Tibial artery (tissue), 4 donors: ENCODE results near the gene TRNAU1AP.

Experiments
- DNase-seq, 2 donors: peaks; one replicate each; pipeline ENCODE4 v3.0.0-alpha.2; 2019
- H3K27ac ChIP-seq, 2 donors: fragments of 200-600 bp; sonication (generic) in 1 of 2; 1 replicate in 1 of 2; 2 replicates in 1 of 2; pipeline ENCODE4 v1.5.1; 2018 to 2019; ENCODE audit warnings: mild to moderate bottlenecking in 1 of 2
- H3K27me3 ChIP-seq, 2 donors: fragments of 200-600 bp; sonication (generic) in 1 of 2; one replicate each; pipeline versions ENCODE4 v1.5.1 to v1.6.0; 2016 to 2019
- H3K36me3 ChIP-seq, 3 donors: fragments of 200-600 bp; sonication (generic) in 2 of 3; one replicate each; pipeline ENCODE4 v1.5.1; 2016 to 2019; ENCODE audit warnings: mild to moderate bottlenecking in 2 of 3
- H3K4me1 ChIP-seq, 4 donors: fragments of 200-600 bp; sonication (generic) in 2 of 4; 1 replicate in 3 of 4; 2 replicates in 1 of 4; pipeline ENCODE4 v1.5.1; 2016 to 2019
- H3K4me3 ChIP-seq, 2 donors: fragments of 200-600 bp; sonication (generic) in 1 of 2; 1 replicate in 1 of 2; 2 replicates in 1 of 2; pipeline ENCODE4 v1.5.1; 2018 to 2019; ENCODE audit warnings: mild to moderate bottlenecking in 2 of 2
- H3K9me3 ChIP-seq, 3 donors: fragments of 200-600 bp; sonication (generic) in 1 of 3; one replicate each; pipeline ENCODE4 v1.5.1; 2016 to 2019
- intact Hi-C: fragments of 100-400 bp; cut with DNase I; formaldehyde crosslinking; loops from one replicate; pipeline ENCODE4 v1.15.0; 2023; ENCODE audit warnings: low total_unique reads
- TF ChIP-seq, protein P1 (sequence below), 2 experiments: fragments of 200-600 bp in 1 of 2; fragments of 450-650 bp in 1 of 2; IDR thresholded peaks; one replicate each; pipeline ENCODE4 v1.5.1; 2017 to 2019; ENCODE audit warnings: antibody characterized with exemption in 2 of 2, mild to moderate bottlenecking in 1 of 2, moderate library complexity in 1 of 2

Gene TRNAU1AP

DNA sequence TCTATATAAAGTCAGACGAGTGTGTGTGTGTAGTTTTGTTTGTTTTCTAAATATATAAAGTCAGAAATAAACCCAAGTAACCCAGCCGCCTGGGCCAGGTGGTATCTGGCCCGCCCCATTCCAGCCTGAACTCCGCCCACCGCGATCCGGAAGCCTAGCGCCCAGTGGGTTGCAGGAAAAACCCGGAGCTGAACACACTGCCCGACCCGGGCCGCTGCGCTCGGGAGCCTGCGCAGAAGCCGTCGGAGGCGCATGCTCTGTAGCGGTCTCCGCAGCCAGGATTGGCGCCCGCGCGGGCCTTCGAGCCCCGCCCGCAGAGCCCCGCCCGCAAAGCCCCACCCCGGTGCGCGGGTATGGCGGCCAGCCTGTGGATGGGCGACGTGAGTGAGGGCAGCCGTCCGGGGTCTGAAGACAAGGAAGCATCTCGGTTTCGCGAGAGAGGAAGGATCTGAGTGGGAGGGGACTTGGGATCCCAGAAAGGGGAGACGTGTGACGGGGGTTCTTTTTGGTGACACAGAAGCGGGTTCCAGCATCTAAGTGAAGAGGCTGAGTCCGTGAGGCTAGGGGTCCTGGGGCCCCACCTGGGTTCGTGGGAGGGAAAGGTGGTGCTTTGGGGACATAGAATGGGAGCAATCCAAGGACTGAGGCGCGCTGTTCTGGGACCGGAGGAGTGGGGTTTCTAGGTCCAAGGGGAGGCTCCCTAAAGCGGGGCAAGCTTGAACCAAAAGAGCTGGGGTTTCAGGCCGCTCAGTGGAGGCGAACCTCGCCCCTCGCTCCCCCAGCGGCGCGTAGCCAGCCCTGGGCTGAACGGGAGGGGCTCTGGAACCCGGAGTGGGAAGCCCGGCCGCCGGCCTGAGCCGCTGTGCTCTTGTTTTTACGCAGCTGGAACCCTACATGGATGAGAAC lies at the start of gene TRNAU1AP:
Gene TRNAU1AP, plus strand, starts transcription at position 328 of the 906 bp plus-strand sequence. Its CDS starts 26 bp downstream, at position 354.
- peak within 1 kb of the TSS; percentile 90 to 97 for H3K27ac ChIP-seq
- peak within 1 kb of the TSS; percentile 82 to 95 for H3K4me3 ChIP-seq
- H3K36me3 ChIP-seq = peaks cover 15 to 31% (median 15%) of the 10 kb centered on the region in 3 donors
- H3K27me3 ChIP-seq = no peaks in the 10 kb centered on the region
- peaks cover 0 to 18% (median 7%) of the 10 kb centered on the region in 4 donors for H3K4me1 ChIP-seq
- TF ChIP-seq, protein P1, sequence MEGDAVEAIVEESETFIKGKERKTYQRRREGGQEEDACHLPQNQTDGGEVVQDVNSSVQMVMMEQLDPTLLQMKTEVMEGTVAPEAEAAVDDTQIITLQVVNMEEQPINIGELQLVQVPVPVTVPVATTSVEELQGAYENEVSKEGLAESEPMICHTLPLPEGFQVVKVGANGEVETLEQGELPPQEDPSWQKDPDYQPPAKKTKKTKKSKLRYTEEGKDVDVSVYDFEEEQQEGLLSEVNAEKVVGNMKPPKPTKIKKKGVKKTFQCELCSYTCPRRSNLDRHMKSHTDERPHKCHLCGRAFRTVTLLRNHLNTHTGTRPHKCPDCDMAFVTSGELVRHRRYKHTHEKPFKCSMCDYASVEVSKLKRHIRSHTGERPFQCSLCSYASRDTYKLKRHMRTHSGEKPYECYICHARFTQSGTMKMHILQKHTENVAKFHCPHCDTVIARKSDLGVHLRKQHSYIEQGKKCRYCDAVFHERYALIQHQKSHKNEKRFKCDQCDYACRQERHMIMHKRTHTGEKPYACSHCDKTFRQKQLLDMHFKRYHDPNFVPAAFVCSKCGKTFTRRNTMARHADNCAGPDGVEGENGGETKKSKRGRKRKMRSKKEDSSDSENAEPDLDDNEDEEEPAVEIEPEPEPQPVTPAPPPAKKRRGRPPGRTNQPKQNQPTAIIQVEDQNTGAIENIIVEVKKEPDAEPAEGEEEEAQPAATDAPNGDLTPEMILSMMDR (IDR thresholded peaks at IDR 0.05) = peak in 1 of 2 experiments; percentile 8
- intact Hi-C loops = loop anchor here (5.0 kb wide), 1 partner anchor 36 kb away; no protein-coding TSS in a partner anchor
- peak; percentile 96 to 98 for DNase-seq
- H3K9me3 ChIP-seq = no peaks in the 10 kb centered on the region

GRCh38 chr1:28503117-28503516 lies 49.8 kb upstream of the TRNAU1AP start:
- intact Hi-C loops = loop anchor here (10.0 kb wide), 1 partner anchor 248 kb away; the partner anchor contains the start of gene SESN2
- peaks cover 1 to 17% (median 13%) of the 10 kb centered on the region in 3 donors for H3K36me3 ChIP-seq
- no peak overlapping the region for H3K4me3 ChIP-seq
- H3K27ac ChIP-seq = no peak overlapping the region
- no peaks in the 10 kb centered on the region for H3K27me3 ChIP-seq
- no peak for DNase-seq
- TF ChIP-seq, protein P1 (IDR thresholded peaks at IDR 0.05) = no peak
- H3K4me1 ChIP-seq = peaks cover 0 to 16% (median 11%) of the 10 kb centered on the region in 4 donors
- H3K9me3 ChIP-seq = no peaks in the 10 kb centered on the region

DNA sequence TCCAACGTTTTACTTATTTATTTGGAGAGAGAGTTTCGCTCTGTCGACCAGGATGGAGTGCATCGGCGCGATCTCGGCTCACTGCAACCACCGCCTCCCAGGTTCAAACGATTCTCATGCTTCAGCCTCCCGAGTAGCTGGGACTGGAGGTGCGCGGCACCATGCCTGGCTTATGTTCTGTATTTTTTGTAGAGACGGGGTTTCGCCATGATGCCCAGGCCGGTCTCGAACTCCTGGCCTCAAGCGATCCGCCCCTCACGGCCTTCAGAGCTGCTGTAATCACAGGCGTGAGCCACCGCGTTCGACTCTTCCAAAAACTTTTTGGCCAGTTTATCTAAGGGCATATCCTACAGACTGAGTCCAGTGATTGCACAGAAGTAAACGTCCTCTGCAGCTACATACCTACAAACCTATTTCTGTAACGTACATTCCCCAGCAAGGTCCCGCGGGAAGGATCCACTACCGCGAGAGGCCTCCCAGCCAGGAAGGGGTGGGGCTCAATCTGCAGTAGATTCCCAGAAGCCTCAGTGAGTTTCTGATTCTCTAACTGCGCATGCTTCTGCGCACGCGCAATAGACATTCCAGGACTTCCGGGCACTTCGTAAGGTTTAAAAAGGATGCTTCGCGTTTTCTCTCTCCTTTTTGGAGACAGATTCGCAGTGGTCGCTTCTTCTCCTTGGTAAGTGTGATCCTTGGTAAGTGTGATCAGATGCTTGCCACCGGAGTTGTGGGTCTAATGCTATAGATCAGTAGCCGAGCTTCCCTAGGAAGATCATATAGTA lies 47.3 kb upstream of the TRNAU1AP start, which contains the start of gene RCC1:
Gene RCC1, plus strand, starts transcription at position 638 of the 782 bp plus-strand sequence. CDS start 23,824 bp downstream, outside the sequence.
- Histone ChIP-seq H3K9me3 (no peaks in the 10 kb centered on the region), H3K4me3 (peak within 1 kb of the TSS; percentile 70 to 75), H3K4me1 (peaks cover 0 to 41% (median 33%) of the 10 kb centered on the region in 4 donors), H3K27ac (peak within 1 kb of the TSS; percentile 79 to 92), H3K36me3 (peaks cover 21 to 29% (median 25%) of the 10 kb centered on the region in 3 donors), H3K27me3 (no peaks in the 10 kb centered on the region)
- intact Hi-C loops = loop anchor here (10.0 kb wide), 1 partner anchor 251 kb away; the partner anchor contains the start of gene SESN2
- peak; percentile 97 to 99 for DNase-seq
- TF ChIP-seq, protein P1 (IDR thresholded peaks at IDR 0.05) = no peak

DNA sequence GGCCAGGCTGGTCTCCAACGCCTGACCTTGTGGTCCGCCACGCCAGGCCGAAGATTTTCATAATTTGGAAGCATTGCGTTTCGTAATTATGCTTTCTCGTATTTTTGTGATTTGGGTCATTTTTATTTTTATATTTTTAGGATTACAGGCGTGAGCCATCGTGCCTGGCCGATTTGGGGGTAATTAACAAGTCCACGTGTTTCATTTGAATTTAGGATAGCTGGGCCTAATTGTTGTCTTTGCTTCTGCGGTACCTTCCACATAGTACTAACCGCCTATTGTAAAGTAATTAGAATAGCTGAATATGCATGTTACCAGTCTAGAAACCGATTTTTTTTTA lies 46.0 kb upstream of the TRNAU1AP start:
- Histone ChIP-seq H3K27me3 (no peaks in the 10 kb centered on the region), H3K36me3 (peaks cover 32 to 42% (median 37%) of the 10 kb centered on the region in 3 donors), H3K9me3 (no peaks in the 10 kb centered on the region), H3K4me3 (peak overlapping the region; percentile 70 to 75), H3K27ac (peak overlapping the region; percentile 79 to 92), H3K4me1 (peaks cover 0 to 52% (median 36%) of the 10 kb centered on the region in 4 donors)
- TF ChIP-seq, protein P1 (IDR thresholded peaks at IDR 0.05) = no peak
- DNase-seq = no peak
- intact Hi-C loops = loop anchor here (10.0 kb wide), 1 partner anchor 252 kb away; the partner anchor contains the start of gene SESN2

DNA sequence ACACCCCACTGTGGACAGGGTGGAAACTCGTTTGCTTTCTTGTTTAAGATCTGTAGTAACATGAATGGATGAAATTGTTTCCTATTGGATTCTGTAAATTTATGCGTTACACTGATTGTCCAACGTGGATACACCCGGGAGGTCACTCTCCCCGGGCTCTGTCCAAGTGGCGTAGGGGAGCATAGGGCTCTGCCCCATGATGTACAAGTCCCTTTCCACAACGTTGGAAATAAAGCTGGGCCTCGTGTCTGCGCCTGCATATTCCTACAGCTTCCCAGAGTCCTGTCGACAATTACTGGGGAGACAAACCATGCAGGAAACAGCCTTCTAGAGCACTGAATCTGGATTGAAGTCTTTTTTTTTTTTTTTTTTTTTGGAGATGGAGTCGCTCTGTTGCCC lies 45.6 kb upstream of the TRNAU1AP start:
- Histone ChIP-seq H3K27me3 (no peaks in the 10 kb centered on the region), H3K4me1 (peaks cover 0 to 55% (median 38%) of the 10 kb centered on the region in 4 donors), H3K4me3 (peak overlapping the region; percentile 70 to 75), H3K27ac (peak overlapping the region; percentile 79 to 92), H3K9me3 (no peaks in the 10 kb centered on the region), H3K36me3 (peaks cover 34 to 46% (median 41%) of the 10 kb centered on the region in 3 donors)
- TF ChIP-seq, protein P1 (IDR thresholded peaks at IDR 0.05) = no peak
- intact Hi-C loops = loop anchor here (10.0 kb wide), 1 partner anchor 252 kb away; the partner anchor contains the start of gene SESN2
- no peak for DNase-seq
